ENCODE results near the gene OTOP1.
"Not testable (repeated sequence)": the region's sequence is repeated elsewhere in the genome, so short reads cannot be mapped to it uniquely, and the experiment has no call there.

The OTOP1 gene

DNA sequence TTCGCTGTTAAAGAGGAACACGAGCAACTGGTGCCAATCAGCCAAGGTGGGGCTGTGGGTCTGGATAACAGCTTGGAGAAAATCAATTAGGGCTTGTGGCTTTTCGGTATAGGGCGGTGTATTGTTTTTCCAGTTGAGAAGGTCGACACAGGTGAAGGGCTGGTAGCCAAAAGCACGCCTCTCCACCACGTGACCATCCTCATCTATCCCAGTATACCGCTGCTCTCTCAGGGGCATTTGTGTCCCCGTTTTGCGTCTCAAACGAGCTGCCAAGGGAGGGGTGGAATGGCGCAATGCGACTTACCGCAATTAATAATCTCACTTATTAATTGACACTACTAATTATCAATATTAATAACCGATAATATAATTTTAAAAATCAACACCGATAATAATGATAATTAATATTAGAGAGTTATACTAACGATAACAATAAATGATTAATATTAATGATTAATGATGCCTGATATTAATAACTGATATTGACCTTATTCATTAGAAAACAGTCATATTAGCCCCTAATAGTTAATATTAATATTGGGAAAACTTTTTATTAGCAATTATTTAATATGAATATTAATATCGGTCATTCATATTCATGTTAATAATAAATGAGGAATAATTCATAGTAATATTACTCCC is 62.1 kb downstream of the OTOP1 start:
- DNase-seq (ENCODE audit: low spot score), result not testable (repeated sequence)

DNA sequence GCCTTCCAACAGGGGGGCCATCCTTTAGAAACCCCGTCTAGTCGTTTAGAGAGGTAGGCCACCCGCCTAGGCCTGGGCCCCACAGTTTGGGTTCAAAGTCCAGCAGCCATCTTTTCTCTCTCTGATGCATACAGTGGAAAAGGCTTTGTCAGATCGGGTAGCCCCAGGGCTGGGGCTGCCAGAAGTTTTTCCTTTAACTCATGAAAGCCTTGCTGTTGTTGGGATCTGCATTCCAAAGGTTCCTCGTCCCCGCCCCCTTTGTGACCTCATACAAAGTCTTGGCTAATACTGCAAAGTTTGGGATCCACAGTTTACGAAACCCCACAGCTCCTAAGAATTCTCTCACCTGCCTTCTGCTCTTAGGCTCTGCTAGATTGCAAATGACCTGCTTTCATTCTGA is 64.5 kb downstream of the OTOP1 start:
- not testable (repeated sequence) for DNase-seq (ENCODE audit: low spot score)

DNA sequence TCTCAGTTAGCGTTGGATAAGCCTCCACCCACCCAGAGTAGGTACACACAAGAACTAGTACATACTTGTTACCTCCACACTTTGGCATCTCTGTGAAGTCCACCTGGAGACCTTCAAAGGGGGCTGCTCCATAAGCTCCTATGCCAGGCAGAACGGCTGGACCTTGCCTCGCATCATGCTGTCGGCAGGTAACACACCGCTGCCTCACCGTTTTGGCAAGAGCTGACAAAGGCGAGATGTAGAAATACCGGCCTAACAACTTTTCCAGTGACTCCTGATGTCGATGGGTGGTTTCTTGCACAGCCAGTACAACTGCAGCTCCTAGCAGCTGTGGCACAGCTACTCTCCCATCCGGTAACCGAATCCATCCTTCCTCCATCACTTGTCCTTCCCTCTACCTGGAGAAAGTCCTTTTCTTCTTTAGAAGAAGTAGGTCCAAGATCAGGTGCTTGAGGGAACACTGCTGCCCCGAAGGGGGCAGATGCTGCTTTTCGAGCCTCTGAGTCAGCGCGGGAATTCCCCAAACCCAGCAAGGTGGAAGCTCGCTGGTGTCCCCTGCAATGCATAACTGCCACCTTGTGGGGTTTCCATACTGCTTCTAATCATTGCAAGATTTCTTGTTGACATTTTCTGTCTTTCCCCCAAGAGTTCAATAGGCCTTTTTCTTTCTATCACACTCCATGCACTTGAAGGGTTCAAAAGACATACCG is 65.6 kb downstream of the OTOP1 start:
- DNase-seq (ENCODE audit: low spot score), result not testable (repeated sequence)

DNA sequence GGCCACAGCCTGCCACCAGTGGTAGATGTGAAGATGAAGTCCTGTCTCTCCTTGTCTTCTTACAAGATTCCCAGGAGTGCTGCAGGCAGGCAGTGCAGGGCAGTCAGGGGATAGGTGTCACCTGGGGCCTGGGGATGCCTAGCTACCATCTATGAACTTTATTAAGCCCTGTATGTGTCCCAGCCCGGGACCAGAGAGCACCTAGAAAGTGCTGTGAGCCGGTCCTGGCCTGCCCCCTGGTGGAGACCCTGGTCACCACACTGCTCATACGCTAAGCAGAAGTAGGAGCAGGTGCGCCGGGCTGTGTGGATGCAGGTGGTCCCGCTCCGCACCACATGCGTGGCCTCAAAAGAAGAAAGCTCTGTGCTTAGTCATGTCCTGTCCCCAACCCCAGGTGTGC is 81.1 kb downstream of the OTOP1 start:
- peak; percentile 26 for DNase-seq (ENCODE audit: low spot score)

DNA sequence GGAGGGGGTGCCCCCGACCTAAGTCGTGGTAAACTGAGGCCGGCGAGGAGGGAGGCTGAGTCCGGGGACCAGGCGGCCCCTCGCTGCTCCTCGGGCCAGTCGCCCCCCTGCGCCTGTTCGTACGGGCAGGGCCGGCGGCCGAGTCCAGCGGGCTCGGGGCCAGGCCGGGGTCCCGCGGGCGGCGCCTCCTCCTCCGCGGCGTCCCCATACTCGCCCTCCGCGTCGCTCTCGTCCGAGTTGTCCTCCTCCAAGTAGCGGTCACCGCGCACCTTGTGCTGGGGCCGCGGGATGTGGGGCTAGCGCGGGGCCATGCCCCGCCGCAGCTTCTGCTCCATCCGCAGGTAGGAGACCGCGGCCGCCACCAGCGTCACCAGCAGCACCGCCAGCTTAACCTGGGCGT is 83.4 kb downstream of the OTOP1 start:
- DNase-seq (ENCODE audit: low spot score), result not testable (repeated sequence)

DNA sequence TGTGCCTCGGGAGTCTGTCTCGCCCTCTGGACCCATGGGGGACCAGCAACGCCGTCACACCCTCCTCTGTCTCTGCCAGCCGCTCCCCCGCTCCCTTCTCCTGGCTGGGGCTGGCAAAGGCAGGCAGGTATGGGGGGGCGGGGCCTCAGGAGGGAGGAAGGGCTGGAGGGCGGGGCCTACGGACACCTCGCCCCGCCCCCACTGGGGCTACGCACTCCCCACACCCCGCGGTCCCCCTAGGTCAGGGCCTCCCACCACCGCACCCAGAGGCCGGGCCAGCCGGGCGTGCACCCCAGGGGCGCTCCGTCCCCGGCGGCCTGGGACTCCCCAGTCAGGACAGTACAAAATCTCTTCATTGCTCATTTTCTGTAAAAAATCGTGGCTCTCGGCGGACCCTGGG is 84.0 kb downstream of the OTOP1 start:
- DNase-seq (ENCODE audit: low spot score), result not testable (repeated sequence)

DNA sequence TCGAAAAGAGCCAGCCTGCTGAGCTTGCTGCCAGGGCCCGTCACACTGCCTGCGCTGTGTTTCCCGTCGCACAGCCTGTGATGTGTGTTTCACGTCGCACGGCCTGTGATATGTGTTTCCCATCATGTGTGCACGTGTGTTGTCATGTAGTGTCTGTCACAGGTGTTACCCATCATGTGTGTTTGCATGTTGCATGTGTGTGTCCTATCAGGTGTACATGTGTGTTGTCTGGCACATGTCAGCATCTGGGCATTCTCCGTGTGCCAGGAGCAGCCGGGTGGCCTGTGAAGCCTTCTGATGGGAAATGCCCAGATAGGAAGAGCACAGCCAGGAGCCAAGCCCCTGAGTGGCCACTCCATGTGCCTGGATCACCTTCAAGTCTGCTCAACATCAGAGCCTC is 85.5 kb downstream of the OTOP1 start:
- not testable (repeated sequence) for DNase-seq (ENCODE audit: low spot score)

Measured in GM03348 (cell line).